GM19324 (cell line): ENCODE results near the gene FADD.

Experiments used
- ATAC-seq: cut with Tn5 transposase; IDR thresholded peaks from one replicate; pipeline ENCODE4 v1.9.1; 2021; ENCODE audit warnings: mild to moderate bottlenecking, moderate library complexity; ENCODE audit not compliant: unreplicated experiment, low FRiP score

The FADD gene, protein sequence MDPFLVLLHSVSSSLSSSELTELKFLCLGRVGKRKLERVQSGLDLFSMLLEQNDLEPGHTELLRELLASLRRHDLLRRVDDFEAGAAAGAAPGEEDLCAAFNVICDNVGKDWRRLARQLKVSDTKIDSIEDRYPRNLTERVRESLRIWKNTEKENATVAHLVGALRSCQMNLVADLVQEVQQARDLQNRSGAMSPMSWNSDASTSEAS

DNA sequence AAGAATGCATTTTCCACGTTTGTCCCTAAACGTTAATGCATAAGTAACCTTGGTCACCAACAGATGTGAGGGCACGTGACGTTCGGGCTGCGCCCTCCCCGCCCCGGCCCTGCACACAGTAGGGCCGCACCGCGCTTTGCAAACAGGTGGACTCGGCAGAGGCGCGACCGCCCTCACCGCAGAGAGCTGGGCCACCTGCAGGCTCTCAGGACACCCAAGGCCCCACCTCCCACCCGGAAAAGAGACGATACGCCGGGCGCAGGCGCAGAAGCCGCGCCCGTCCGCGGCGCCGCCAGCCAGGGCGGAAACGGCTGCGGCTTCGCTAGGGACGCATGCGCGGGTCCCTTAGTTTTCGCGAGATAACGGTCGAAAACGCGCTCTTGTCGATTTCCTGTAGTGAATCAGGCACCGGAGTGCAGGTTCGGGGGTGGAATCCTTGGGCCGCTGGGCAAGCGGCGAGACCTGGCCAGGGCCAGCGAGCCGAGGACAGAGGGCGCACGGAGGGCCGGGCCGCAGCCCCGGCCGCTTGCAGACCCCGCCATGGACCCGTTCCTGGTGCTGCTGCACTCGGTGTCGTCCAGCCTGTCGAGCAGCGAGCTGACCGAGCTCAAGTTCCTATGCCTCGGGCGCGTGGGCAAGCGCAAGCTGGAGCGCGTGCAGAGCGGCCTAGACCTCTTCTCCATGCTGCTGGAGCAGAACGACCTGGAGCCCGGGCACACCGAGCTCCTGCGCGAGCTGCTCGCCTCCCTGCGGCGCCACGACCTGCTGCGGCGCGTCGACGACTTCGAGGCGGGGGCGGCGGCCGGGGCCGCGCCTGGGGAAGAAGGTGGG is at the start of gene FADD:
Gene FADD (plus strand): TSS at position 377 of the 831 bp plus-strand sequence. CDS start 164 bp downstream, at position 541.
- peak; percentile 78 for ATAC-seq

DNA sequence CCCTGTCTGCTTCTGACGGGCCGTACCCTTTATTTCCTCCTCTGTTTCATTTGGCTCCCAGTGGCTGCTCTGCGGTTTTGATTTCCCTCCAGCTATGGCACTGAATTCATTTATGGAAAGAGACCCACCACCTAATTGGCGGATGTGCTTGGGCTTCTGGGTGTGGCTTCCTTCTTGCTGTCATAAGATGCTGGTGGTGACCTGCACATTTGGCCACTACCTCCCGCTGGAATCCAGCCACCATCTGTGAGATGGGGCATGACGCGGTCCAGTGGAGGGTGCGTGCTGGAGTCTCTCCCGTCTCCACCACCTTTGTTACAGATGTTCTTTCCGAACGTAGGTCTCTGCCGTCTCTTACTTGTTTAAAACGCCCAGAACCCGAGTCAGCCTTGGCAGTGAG is 47.7 kb upstream of the FADD start:
- no peak for ATAC-seq

DNA sequence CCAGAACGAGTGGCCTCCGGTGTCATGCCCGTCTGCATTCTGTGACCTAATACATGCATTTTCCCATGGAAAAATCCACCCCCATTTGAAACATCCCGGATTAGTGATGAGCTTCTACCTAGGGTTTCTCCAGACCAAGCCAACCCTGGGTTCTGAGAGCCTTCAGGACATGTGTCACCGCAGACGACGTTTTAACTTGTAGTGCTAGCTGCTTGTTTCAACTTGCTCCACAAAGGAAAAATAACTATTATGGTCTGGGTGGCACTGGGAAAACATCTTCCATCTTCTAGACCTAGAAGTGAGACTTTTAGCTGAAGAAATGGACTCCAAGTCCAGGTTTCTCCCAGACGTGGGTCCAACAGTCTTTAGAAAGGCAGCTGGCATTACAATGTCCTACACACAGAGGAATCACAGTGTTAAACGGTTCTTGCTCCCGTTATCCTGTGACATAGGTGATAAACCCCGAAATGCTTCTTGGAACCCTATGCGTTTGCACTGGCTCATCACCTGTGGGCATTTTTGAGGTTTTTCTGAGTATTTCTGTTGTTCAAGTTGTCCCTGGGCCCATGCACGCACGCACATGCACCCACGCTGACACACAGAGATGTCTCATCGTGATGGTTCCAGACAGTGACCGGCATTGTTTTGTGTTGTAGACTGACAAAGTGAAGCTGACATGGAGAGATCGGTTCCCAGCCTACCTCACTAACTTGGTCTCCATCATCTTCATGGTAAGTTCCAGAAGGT is 46.6 kb upstream of the FADD start:
- no peak for ATAC-seq

DNA sequence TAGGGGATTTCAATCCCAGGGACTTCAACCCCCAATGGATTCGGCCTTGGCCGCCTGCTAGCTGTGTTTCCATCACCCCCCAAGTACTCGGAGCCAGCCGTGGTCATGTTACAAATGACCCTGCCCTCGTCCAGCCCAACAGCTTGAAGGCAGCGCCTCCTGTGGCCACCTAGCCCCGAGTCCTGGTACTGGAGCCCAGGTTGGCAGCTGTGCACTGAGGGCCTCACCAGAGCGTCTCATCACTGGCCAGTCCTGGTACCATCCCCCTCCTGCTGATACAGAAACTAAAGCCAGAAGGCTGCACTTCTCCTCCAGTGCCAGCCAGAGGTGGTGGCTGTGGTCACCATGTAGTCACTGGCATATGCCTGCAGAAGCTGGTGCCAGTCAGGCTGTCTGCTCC is 44.9 kb upstream of the FADD start:
- ATAC-seq = no peak

DNA sequence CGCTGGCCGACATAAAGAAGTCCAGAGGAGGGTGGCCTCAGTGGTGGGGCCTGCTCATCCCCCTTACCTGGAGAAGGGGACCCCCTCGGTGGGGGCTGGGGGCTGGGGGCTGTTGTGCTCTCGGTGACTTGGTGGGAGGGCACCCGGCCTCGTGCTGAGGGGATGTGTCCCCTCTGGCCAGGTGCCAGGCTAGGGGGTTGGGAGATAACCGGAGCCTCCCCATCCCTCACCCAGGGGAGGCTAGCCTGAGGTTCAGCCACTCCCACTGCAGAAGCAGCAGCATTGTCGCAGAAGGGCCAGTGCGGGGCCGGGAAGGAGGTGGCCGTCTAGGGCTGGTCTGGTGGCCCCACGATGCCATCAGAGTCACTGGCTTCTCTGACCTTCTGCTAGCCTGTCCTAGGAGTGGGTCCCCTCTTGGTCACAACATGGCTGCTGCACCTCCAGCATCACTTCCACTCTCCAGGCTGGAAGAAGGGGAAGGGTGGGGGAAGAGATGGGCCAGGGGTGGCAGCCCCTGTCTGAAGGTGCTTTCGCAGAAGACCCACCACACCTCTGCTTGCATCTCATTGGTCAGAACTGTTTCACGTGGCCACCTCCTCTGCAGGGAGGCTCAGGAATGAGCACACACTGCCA is 44.2 kb upstream of the FADD start:
- no peak for ATAC-seq

DNA sequence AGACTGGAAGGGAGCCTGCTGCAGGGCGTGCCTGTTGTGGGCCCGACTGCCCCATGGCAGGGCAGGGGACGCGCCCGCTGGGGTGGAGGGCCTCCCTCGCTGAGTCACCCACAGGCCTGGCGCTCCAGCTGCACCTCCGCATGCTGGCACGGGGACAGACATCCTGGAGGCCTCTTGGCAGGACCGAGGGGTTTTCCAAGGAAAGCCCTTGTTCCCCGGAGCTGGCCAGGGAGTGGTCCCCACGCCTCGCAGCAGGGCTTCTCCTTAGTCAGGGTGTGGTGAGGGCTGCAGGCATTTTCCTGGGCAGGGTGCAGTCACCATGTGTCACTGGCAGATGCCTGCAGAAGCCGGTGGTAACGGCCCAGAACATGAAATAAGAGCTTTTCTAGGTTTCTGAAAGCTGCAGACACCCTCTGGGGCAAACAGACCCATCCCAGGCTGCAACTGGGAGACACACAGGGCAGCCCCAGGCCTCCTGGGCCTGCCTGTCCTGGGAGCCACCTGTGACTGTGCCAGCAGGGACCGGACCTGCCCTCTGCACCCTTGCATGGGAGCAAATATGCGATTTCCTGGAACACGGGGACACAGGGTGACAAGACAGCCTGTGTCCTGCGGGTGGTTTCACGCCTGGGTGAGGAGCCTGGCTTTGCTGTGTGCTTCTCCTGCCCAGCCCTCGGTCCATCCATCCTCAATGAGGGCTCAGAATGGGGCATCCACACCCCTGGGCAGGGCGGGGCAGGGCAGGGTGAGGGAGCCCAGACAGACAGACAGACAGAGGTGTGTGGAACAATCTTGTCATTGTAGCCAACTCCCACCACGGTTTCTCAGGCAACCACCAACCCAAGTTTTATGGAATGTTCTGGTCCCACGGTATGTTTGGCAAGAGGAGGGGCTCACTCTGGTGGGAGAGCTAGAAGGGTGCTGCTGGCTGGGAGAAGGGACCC is 43.2 kb upstream of the FADD start:
- no peak for ATAC-seq

DNA sequence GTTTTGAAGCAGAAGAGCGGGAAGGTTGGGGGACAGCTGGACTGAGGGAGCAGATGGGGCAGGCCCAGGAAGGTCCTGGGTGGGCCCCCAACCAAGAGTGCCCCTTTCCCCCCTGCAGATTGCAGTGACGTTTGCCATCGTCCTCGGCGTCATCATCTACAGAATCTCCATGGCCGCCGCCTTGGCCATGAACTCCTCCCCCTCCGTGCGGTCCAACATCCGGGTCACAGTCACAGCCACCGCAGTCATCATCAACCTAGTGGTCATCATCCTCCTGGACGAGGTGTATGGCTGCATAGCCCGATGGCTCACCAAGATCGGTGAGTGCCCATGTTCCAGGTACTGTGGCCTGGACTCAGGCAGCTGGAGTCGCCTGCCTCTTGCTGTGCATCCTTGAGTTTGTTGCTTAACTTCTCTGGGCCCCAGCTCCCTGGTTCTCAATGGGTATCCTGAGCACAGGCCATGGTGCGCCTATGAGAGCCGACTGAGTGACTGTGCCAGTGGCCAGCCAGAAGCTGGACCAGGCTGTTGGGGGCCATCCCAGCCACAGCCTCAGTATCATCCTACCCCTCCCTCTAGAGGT is 42.0 kb upstream of the FADD start:
- no peak for ATAC-seq

DNA sequence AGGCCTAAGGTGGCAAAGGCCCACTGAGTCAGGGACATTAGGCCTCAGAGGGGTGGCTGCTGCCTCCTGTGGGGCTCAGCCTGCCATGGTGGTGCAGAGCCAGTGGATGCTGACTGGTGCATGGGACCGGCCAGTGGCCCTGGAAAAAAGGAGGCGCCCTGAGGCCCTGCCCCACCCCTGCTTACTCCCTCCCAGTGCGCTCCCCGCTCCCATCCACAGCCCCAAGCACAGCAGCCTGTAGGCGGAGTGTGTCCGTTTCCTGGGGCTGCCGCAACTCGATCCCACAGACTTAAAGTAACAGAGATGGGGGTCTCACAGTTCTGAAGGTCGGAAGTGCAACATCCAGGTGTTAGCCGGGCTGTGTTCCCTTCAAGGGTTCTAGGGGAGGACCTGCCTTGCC is 38.4 kb upstream of the FADD start:
- ATAC-seq = no peak

DNA sequence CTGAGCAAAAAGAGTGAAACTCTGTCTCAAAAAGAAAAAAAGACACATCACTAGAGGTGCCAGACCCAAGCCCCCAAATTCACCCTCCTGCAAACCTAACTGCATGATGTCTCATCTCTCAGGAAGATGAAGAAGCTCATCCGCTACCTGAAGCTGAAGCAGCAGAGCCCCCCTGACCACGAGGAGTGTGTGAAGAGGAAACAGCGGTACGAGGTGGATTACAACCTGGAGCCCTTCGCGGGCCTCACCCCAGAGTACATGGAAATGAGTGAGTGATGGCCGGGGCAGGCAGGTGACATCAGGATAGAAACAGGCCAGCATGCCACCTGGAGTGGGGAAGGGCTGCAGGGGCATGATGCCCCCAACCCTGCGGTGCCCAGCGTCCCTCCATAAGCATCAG is 36.0 kb upstream of the FADD start:
- no peak for ATAC-seq

DNA sequence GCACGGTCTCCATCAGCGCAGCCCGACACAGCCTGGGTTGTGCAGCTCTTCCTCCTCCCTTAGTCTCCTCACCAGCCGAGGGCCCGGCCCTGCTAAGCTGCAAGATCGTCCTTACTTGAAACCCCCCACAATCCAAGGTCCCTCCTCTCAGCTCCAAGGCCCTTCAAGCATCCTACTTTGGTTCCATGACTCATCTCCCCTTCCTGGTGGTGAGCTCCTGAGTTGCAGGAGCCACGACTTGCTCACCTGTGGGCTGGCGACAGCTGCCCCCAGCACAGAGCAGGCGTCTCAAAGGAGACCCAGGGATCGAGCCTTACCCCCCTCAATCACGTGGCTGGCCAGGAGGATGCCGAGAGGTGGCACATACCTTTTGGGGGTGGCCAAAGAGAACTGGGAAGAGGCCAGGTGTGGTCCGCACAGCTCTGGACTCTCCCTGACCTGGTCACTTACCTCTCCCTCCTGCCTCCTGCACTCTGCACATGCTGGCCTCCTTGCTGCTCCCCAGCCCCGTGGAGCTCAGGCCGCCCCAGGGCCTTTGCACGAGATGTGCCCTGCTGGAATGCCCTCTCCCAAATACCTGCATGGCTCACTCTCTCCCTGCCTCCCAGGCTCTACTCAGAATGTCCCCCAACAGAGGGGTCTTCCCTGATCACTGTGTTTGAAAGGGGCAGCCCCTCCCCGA is 35.2 kb upstream of the FADD start:
- ATAC-seq = no peak

DNA sequence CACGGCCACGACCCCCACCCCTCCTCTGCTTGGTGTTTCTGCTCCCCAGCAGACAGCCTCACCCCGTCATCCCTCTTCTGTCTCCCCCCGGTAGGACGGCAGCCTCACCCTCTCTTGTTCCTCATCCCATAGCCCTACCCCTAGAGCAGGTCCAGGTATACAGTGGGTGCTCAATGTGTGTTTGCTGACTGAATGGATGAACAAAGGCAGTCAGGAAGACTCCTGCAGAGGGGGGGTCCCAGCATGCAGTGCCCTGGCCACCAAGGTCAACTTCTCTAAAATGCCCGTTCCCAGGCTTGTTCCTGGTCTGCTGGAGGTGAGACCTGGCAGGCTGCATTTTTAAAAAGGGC is 34.7 kb upstream of the FADD start:
- no peak for ATAC-seq

DNA sequence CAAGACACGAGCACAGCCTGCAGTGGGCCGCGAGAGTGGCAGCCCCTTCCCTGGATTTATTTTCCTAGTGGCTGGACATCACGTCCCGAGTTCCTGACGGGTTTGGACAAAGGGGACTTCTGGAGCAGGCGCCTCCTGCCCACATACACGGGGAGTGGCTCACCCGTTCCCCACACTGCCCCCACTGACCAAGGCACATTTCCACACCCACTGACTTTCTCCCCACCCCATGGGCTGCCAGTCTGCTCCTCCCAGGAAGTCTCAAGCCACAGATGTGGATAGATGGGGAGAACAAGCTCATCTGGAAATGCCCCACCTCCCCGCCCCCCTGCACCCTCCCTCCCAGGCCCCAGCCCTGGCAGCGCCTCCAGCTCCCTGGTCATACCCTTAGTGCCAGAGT is 34.0 kb upstream of the FADD start:
- ATAC-seq = no peak

DNA sequence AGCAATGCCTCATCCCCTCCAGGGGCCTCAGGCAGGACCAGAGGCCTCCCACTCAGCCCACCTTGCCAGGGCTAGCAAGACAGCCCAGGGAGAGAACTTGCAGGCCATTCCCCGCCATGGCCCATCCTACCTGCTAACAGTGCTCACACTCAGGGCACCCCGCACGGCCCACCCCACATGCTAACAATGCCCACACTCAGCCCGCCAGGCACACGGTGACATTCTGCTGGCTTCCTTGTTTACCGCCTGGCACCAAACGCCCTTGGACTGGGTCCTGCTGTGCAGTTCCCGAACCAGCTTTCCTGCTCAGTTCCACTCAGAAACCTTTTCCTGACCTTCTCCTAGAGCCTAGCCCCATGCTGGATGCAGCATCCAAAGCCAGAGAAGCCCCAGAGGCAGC is 33.5 kb upstream of the FADD start:
- ATAC-seq = no peak

DNA sequence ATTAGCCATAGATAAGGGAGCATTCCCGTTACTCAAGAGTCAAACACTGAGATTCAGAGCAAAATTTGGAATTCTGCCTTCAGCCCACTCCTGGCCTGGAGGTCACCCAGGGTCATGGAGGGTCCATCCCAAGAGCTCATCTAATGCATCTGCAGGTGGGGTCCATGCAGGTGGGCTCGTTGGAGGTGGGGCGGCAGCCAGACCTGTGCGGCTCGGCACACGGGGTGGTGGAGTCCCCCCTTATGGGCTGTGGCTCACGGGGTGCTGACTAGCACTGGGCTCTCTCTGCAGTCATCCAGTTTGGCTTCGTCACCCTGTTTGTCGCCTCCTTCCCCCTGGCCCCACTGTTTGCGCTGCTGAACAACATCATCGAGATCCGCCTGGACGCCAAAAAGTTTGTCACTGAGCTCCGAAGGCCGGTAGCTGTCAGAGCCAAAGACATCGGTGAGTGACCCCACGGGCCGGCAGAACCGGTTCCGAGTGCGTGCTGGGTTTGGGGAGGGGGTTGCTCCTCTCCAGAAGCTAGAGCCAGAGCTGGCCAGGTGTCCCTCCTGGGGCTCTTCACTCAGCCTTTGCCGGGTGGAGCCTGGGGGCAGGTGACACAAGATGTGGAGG is 32.4 kb upstream of the FADD start:
- no peak for ATAC-seq

DNA sequence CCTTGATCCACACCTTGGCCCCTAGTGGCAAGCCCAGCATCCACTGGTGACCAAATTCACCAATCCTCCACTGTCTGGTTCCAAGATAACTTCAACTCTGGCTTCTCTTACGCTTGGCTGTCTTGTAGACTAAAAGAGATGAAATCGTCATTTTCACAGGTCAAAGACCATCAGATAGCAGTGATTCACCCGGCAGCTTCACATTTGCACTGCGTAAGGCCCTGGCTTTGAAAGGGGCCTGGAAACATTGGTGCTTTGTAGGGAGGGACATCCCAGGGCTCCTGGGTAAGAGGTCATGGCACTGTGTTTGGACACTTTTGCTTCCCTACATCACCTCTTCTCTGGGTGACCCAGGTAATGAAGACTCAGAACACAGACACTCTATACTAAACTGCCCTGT is 30.1 kb upstream of the FADD start:
- no peak for ATAC-seq

DNA sequence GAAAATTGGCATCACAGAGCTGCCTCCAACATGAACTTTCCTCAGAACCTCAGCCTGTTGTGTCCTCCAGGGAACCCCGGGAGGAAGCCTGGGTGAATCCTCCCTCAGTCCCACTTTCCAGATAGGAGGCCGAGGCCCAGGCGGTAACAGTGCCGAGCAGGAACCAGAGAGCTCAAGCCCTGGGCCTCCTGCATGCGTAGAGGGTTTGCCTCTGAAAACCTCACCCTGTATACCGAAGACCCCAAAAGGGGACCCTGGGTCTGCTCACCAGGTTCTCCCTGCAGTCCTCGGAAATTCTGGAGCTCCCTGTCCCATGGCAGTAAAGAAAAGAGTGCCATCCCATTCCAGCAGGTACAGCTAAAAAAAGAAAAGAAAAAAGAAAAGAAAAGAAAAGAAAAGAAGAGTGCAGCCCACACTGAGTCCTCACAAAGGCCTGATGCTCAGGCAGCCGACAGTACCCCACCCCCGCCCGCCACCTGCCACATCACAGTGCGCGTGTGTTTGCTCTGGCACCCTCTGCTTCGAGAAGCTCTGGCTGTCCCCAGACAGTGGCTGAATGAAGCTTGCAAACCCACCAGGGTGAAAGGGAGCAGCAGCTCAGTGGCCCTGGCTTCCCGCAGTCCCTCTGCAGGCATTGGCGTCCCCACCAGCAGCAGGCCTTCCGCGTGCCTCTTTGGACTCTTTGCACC is 28.4 kb upstream of the FADD start:
- ATAC-seq = no peak

DNA sequence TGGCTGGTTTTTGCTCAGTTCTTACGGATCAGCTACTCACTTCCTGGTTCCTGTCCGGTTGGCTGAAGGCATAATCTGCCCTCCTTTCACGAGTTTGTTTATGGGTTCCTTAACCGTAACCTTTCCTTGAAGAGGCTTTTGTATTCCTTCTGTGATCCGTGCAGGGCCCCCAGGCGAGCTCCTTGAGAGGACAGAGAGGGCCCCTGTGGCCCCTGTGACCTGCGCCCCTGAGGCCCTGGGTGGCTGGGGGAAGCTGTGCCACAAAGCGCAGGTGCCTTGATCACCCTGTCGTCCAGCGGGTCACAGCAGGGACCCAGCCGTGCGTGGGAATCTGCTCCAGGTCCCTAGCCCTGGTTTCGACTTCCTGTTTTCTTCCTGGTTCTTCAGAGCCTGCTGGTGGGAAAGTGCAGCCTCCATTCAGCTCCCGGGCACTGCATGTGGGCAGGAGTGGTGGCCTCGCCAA is 27.8 kb upstream of the FADD start:
- no peak for ATAC-seq
